D721Med (cell line): ENCODE measurements around the gene SGMS1.
A peak's percentile ranks its signal among the peaks of the same experiment; 100 is the strongest.
"Not testable (repeated sequence)": the region's sequence is repeated elsewhere in the genome, so short reads cannot be mapped to it uniquely, and the experiment has no call there.

Experiments
- DNase-seq: peaks from one replicate; pipeline ENCODE4 v3.0.0; 2011; ENCODE audit warnings: low spot score; ENCODE audit not compliant: insufficient read length
- FAIRE-seq: peaks from 2 replicates; lab custom pipeline; 2011; peaks lifted over from hg19 to GRCh38; lab: Jason Lieb, UNC
- CTCF ChIP-seq: IDR thresholded peaks from 2 replicates; pipeline ENCODE4 v1.5.1; 2012; ENCODE audit warnings: mild to moderate bottlenecking, control low read depth; ENCODE audit not compliant: insufficient read depth; ENCODE audit errors: missing control alignments

SGMS1 gene

GRCh38 chr10:50431133-50431532 is 192.6 kb downstream of the SGMS1 start:
- no peak for FAIRE-seq
- no peak for DNase-seq
- TF ChIP-seq CTCF = no peak

- TF ChIP-seq CTCF = no peak
Measured at GRCh38 chr10:50426485-50426884, 197.3 kb downstream of the SGMS1 start.

GRCh38 chr10:50425215-50425614 is 198.5 kb downstream of the SGMS1 start:
- DNase-seq, FAIRE-seq: not testable (repeated sequence)

More at GRCh38 chr10:50426485-50426884, 197.3 kb downstream of the SGMS1 start:
- DNase-seq (no peak), FAIRE-seq (no peak)

GRCh38 chr10:50423448-50423847 is 200.3 kb downstream of the SGMS1 start:
- no peak for TF ChIP-seq CTCF
- no peak for FAIRE-seq
- no peak for DNase-seq

DNA sequence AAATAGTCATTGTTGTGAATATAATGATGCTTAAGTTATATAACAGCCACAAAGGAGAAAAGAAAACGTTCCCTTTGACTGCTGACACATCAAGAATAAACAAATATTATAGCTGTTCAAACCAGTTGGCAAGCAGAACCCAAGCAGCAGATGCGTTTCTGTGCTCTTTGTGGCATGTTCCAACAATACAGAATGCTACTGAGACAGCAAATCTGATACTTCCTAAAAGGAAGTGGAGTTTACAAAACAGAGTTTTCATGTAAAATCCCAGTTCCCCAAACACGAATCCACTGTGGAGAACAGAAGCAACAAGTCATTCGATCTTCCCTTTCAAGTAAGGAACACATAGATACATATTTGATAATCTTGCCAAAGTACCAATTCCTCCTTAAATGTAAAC is 201.5 kb downstream of the SGMS1 start:
- FAIRE-seq (no peak), DNase-seq (no peak)
- TF ChIP-seq CTCF = no peak

DNA sequence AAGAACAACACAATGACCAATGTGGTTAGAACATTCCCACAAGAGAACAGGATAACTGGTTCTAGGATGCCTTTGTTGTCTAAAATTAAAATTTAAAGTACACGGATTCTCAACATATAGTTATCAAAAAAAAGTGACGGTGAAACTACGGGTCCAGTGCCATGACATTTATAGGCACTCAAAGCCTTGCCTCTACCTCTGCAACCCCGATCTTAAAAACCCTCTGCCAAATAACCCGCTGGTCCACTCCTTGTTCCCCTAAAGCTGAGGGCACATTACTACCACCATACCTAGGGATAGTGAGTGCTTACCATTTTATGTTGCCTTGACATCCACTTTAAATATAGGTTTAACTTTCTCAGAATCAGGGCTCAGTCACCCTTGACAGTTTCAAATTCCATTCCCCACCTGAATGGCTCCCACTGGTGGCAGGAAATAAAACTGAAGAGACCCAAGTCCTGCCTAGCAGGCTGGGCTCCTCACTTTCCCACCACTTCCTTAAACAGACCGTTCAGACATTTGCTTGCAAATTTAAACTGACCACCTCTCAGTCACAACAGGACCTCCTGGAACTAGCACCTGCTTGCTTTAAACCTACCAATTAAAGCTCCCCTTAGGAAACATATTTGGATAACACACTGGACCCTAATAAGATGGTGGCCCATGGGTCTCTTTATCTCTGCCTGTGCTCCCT is 202.6 kb downstream of the SGMS1 start:
- FAIRE-seq (no peak), DNase-seq (no peak)
- peak; percentile 41 for TF ChIP-seq CTCF

- no peak for FAIRE-seq
- no peak for DNase-seq
- TF ChIP-seq CTCF = no peak
Measured at GRCh38 chr10:50420196-50420595, 203.6 kb downstream of the SGMS1 start.
